Panc1 (cell line): ENCODE measurements around the gene AOAH. TPM values are rescaled to one million over a fixed set of nuclear protein-coding genes. Genes with fewer than 3 reads are reported as not detected.

Experiments used
- ATAC-seq: fragments of 200-7000 bp; cut with Tn5 transposase; 2 replicates; pipeline ENCODE4 v1.9.1; 2020; ENCODE audit warnings: mild to moderate bottlenecking, moderate library complexity
- BruUV-seq: library from RNA; stranded (reverse); fragments of 400-500 nt; replicated peaks from 2 replicates; lab custom pipeline; 2021; lab: Mats Ljungman, UMichigan
- CTCF ChIA-PET: fragments of 300-600 bp; sonication (Branson Sonifier 250); formaldehyde crosslinking; loops from one replicate; lab custom pipeline; 2022; ENCODE audit warnings: antibody characterized with exemption; lab: Charles Lee
- POLR2A ChIA-PET: fragments of 300-600 bp; sonication (Branson Sonifier 250); formaldehyde crosslinking; loops from one replicate; lab custom pipeline; 2022; ENCODE audit warnings: antibody characterized with exemption; lab: Charles Lee
- DNase-seq: peaks from one replicate; pipeline ENCODE4 v3.0.0-alpha.2; 2010; ENCODE audit warnings: low read depth, low spot score
- H3K27ac ChIP-seq: 2 replicates; pipeline ENCODE4 v1.5.1; 2011; ENCODE audit warnings: mild to moderate bottlenecking, low read length, inconsistent platforms
- H3K27me3 ChIP-seq: fragments of 200-500 bp; sonication (Bioruptor generic); 2 replicates; pipeline ENCODE4 v1.6.0; 2014; ENCODE audit warnings: low read length, inconsistent platforms; ENCODE audit not compliant: control insufficient read depth, insufficient read depth
- H3K36me3 ChIP-seq: fragments of 200-500 bp; sonication (Bioruptor generic); 2 replicates; pipeline ENCODE4 v1.5.1; 2014; ENCODE audit warnings: inconsistent platforms, mild to moderate bottlenecking, low read length, moderate library complexity; ENCODE audit not compliant: control insufficient read depth, insufficient read depth
- H3K4me1 ChIP-seq: 2 replicates; pipeline ENCODE4 v1.5.1; 2011; ENCODE audit warnings: inconsistent platforms, mild to moderate bottlenecking, low read length, moderate library complexity; ENCODE audit not compliant: control insufficient read depth, insufficient read depth
- H3K4me3 ChIP-seq, 2 experiments: 2 replicates each; pipeline ENCODE4 v1.5.1; 2011 to 2012; ENCODE audit warnings: low read depth in 2 of 2, low read length in 2 of 2, mild to moderate bottlenecking in 2 of 2, inconsistent platforms in 1 of 2, moderate library complexity in 1 of 2
- H3K9me3 ChIP-seq: fragments of 200-500 bp; sonication (Bioruptor generic); 2 replicates; pipeline ENCODE4 v1.5.1; 2014; ENCODE audit warnings: low read depth, mild to moderate bottlenecking, inconsistent platforms, low read length, moderate library complexity; ENCODE audit not compliant: control insufficient read depth, insufficient read depth
- POLR2AphosphoS5 ChIP-seq: IDR thresholded peaks from 2 replicates; pipeline ENCODE4 v1.6.1; 2012; ENCODE audit warnings: mild to moderate bottlenecking, low read depth, low read length, moderate library complexity
- SIN3A ChIP-seq: IDR thresholded peaks from 2 replicates; pipeline ENCODE4 v1.6.1; 2012; ENCODE audit warnings: low read depth, mild to moderate bottlenecking, low read length, moderate library complexity, borderline replicate concordance; ENCODE audit not compliant: insufficient read depth
- TCF7L2 ChIP-seq: IDR thresholded peaks from 2 replicates; pipeline ENCODE4 v1.6.1; 2011; ENCODE audit warnings: mild to moderate bottlenecking, low read depth, low read length, inconsistent platforms
- in situ Hi-C: cut with HindIII; loops from 2 replicates; pipeline ENCODE4 v1.10.0; 2016; ENCODE audit warnings: low sequenced_read_pairs, low pct_unique_long_range_greater_than_20kb
- intact Hi-C: fragments of 100-400 bp; cut with micrococcal nuclease; formaldehyde crosslinking; loops from one replicate; pipeline ENCODE4 v1.10.0; 2022; ENCODE audit not compliant: unreplicated experiment
- total RNA-seq: library from RNA; stranded (reverse); gene quantifications from one replicate; pipeline ENCODE4 v1.2.1, GENCODE V29; 2021; ENCODE audit not compliant: unreplicated experiment
- TF ChIP-seq, protein P1 (sequence below): fragments of 450-650 bp; IDR thresholded peaks from 2 replicates; pipeline ENCODE4 v1.5.1; 2017; ENCODE audit warnings: mild to moderate bottlenecking
- TF ChIP-seq, protein P2 (sequence below), 2 experiments: IDR thresholded peaks; 2 replicates each; pipeline ENCODE4 v1.6.1; 2011 to 2012; ENCODE audit warnings: low read depth in 2 of 2, control low read depth in 1 of 2, low read length in 1 of 2, mild to moderate bottlenecking in 1 of 2, moderate library complexity in 1 of 2; ENCODE audit not compliant: insufficient read depth in 1 of 2

The AOAH gene
- total RNA-seq, 1 experiment from 2014 or later, result 0.31 TPM

- peaks cover 7% of the 10 kb centered on the region; the same call in 1 of the 2 replicates for H3K9me3 ChIP-seq
- in situ Hi-C loops, result no loop called here
- no peaks in the 10 kb centered on the region for H3K36me3 ChIP-seq
- ATAC-seq, result no peak
- intact Hi-C loops, result no loop called here
- no peak for DNase-seq
- no TSS peak for BruUV-seq
- POLR2A ChIA-PET, result interaction anchor here (0.6 kb wide), 1 partner anchor 1636 kb away, joined by 7 read pairs; no protein-coding TSS in a partner anchor
- H3K27ac ChIP-seq, result no peak overlapping the region
- no peaks in the 10 kb centered on the region for H3K27me3 ChIP-seq
- no peak for TF ChIP-seq POLR2AphosphoS5
- TF ChIP-seq, protein P1, sequence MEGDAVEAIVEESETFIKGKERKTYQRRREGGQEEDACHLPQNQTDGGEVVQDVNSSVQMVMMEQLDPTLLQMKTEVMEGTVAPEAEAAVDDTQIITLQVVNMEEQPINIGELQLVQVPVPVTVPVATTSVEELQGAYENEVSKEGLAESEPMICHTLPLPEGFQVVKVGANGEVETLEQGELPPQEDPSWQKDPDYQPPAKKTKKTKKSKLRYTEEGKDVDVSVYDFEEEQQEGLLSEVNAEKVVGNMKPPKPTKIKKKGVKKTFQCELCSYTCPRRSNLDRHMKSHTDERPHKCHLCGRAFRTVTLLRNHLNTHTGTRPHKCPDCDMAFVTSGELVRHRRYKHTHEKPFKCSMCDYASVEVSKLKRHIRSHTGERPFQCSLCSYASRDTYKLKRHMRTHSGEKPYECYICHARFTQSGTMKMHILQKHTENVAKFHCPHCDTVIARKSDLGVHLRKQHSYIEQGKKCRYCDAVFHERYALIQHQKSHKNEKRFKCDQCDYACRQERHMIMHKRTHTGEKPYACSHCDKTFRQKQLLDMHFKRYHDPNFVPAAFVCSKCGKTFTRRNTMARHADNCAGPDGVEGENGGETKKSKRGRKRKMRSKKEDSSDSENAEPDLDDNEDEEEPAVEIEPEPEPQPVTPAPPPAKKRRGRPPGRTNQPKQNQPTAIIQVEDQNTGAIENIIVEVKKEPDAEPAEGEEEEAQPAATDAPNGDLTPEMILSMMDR, result no peak
- TF ChIP-seq, protein P2, sequence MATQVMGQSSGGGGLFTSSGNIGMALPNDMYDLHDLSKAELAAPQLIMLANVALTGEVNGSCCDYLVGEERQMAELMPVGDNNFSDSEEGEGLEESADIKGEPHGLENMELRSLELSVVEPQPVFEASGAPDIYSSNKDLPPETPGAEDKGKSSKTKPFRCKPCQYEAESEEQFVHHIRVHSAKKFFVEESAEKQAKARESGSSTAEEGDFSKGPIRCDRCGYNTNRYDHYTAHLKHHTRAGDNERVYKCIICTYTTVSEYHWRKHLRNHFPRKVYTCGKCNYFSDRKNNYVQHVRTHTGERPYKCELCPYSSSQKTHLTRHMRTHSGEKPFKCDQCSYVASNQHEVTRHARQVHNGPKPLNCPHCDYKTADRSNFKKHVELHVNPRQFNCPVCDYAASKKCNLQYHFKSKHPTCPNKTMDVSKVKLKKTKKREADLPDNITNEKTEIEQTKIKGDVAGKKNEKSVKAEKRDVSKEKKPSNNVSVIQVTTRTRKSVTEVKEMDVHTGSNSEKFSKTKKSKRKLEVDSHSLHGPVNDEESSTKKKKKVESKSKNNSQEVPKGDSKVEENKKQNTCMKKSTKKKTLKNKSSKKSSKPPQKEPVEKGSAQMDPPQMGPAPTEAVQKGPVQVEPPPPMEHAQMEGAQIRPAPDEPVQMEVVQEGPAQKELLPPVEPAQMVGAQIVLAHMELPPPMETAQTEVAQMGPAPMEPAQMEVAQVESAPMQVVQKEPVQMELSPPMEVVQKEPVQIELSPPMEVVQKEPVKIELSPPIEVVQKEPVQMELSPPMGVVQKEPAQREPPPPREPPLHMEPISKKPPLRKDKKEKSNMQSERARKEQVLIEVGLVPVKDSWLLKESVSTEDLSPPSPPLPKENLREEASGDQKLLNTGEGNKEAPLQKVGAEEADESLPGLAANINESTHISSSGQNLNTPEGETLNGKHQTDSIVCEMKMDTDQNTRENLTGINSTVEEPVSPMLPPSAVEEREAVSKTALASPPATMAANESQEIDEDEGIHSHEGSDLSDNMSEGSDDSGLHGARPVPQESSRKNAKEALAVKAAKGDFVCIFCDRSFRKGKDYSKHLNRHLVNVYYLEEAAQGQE (IDR thresholded peaks at IDR 0.05; ENCODE audit: insufficient read depth in 1 of 2, low read depth in 2 of 2, low read length in 1 of 2), result no peak
- no peak for TF ChIP-seq SIN3A
- no peak for TF ChIP-seq TCF7L2
- H3K4me1 ChIP-seq, result no peaks in the 10 kb centered on the region
- CTCF ChIA-PET, result no interaction called here
- no peak overlapping the region for H3K4me3 ChIP-seq
Observed at GRCh38 chr7:36735172-36735571, 10.9 kb upstream of the AOAH start.

- no peak overlapping the region for H3K4me3 ChIP-seq
- no peak overlapping the region for H3K27ac ChIP-seq
- TF ChIP-seq TCF7L2, result no peak
- TF ChIP-seq, protein P1, result no peak
- TF ChIP-seq, protein P2 (IDR thresholded peaks at IDR 0.05; ENCODE audit: insufficient read depth in 1 of 2, low read depth in 2 of 2, low read length in 1 of 2), result no peak
- no peak for TF ChIP-seq POLR2AphosphoS5
- no peak for TF ChIP-seq SIN3A
- no peaks in the 10 kb centered on the region for H3K36me3 ChIP-seq
- no peak for ATAC-seq
- in situ Hi-C loops, result no loop called here
- H3K4me1 ChIP-seq, result no peaks in the 10 kb centered on the region
- peaks cover 7% of the 10 kb centered on the region; the same call in 1 of the 2 replicates for H3K9me3 ChIP-seq
- ChIA-PET POLR2A (interaction anchor here (0.6 kb wide), 1 partner anchor 1636 kb away, joined by 7 read pairs; no protein-coding TSS in a partner anchor), CTCF (no interaction called here)
- intact Hi-C loops, result no loop called here
- no peak for DNase-seq
- no TSS peak for BruUV-seq
- H3K27me3 ChIP-seq, result no peaks in the 10 kb centered on the region
Observed at GRCh38 chr7:36734731-36735130, 10.4 kb upstream of the AOAH start.
